ENCODE measurements around the gene KRT8.

GRCh38 chr12:52926596-52927234 is 21.8 kb upstream of the KRT8 start:
- no peak for TF ChIP-seq CTCF (IDR thresholded peaks at IDR 0.05 in 2 of 3, conservative IDR thresholded peaks at IDR 0.05 in 1 of 3; ENCODE audit: borderline replicate concordance in 1 of 3, insufficient read depth in 1 of 3, low read depth in 2 of 3, low read length in 2 of 3)
- no peak for TF ChIP-seq CEBPB (IDR thresholded peaks at IDR 0.05; ENCODE audit: low read depth)
- TF ChIP-seq ZBTB33 (IDR thresholded peaks at IDR 0.05; ENCODE audit: extremely low read depth, insufficient replicate concordance, low read length), result no peak
- TF ChIP-seq POLR2A (IDR thresholded peaks at IDR 0.05; ENCODE audit: borderline replicate concordance, extremely low read depth, insufficient read depth, insufficient read length), result no peak
